HUDEP-2 (cell line): ENCODE measurements around the gene KCTD11.
"Not testable (repeated sequence)": the region's sequence is repeated elsewhere in the genome, so short reads cannot be mapped to it uniquely, and the experiment has no call there.

Experiments used
- DNase-seq, 76 experiments: peaks; one replicate each; lab custom pipeline; 2025; ENCODE audit not compliant: unreplicated experiment in 76 of 76; lab: John Stamatoyannopoulos, UW

KCTD11 gene

GRCh38 chr17:7368599-7368994 is 16.6 kb downstream of the KCTD11 start:
- DNase-seq: not testable (repeated sequence)

DNA sequence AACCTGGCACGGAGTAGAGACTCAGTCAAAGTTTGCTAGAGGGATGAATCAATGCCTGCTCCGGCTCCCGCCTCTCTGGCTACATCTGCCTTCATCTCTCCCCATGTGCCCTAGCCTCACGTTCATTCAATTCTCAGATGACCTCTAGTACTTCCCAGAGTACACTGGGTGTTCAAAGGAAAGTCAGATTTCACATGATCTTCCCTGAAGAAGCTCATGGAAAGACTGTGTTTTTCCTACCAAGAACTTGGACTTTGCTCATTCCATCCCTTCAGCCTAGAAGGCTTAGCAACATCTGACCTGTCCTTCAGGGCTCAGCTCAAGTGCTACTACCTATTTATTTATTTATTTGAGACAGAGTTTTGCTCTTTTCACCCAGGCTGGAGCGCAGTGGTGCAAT is 17.9 kb downstream of the KCTD11 start:
- no peak for DNase-seq

GRCh38 chr17:7370853-7371252 is 18.9 kb downstream of the KCTD11 start:
- DNase-seq: no peak

- DNase-seq: no peak
These were observed 22.4 kb downstream of the KCTD11 start for GRCh38 chr17:7374353-7374752.

- no peak for DNase-seq
These were observed 27.2 kb downstream of the KCTD11 start for GRCh38 chr17:7379134-7379533.

GRCh38 chr17:7380321-7380720 is 28.4 kb downstream of the KCTD11 start:
- no peak for DNase-seq

DNA sequence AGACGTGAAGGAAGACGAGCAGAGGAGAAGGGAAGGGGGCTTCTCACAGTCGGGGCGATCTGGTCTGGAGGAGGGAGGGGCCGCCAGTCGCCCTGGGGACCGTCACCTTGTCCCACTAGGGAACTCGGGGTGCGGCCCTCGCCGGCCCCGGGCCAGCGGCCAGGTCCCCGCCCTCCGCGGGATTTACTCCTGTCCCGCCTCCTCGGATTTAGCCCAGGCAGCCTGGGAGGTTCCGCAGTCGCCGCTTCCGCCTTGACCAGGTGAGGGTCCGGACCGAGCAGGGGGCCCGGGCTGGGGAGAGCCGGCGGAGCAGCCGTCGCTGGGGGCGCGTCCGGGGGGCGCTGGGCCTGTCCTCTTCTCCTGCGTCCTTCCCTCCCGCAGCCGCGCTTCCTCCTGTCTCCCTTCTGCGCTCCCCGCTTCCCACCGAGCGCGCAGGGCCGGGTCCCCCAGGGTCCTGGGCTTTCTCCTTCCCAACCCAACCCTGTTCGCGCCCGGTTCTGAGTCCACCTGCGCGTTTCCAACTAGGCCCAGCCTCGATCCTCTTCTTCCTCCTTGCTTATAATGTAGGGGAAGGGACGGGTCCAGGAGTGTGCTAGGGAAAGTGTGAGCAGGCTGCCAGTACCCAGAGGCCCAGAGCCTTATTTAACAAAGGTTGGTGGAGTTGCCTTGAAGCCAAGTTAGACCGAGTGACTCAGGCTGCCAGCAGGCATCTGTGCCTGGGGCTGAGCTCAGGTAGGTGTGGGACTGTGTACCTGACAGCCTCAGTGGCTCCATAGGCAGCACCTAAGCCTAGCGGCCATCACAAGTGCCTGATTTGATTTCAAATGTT is 29.1 kb downstream of the KCTD11 start, which contains the start of gene TNK1:
Gene TNK1 (plus strand): TSS at position 235 of the 829 bp plus-strand sequence. CDS start 1,838 bp downstream, outside the sequence.
- DNase-seq: no peak

GRCh38 chr17:7382901-7383300 is 30.9 kb downstream of the KCTD11 start:
- DNase-seq: no peak

- no peak for DNase-seq
These were observed 31.4 kb downstream of the KCTD11 start for GRCh38 chr17:7383371-7383741.

- DNase-seq: peak in 14 of 76 experiments; percentile 4 to 36 (median 22)
These were observed 32.0 kb downstream of the KCTD11 start for GRCh38 chr17:7383742-7384488.

DNA sequence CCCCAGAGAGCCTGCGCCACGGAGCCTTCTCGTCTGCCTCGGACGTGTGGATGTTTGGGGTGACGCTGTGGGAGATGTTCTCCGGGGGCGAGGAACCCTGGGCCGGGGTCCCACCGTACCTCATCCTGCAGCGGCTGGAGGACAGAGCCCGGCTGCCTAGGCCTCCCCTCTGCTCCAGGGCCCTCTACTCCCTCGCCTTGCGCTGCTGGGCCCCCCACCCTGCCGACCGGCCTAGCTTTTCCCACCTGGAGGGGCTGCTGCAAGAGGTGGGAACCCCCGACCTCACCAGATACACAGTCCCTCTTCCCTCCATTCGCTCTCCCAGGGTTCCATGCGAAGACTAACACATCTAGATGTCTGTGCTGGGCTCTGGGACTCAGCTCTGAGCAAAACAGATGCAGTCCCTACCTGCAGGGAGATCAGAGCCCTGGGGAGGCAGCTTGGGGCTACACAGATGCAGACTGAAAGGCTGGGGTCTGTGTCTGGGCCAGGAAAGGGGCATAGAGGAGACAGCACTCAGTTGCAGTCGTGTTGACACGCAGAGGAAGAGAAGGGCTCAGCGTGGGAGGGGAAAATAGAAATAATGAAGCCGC is 32.6 kb downstream of the KCTD11 start:
- DNase-seq: no peak

DNA sequence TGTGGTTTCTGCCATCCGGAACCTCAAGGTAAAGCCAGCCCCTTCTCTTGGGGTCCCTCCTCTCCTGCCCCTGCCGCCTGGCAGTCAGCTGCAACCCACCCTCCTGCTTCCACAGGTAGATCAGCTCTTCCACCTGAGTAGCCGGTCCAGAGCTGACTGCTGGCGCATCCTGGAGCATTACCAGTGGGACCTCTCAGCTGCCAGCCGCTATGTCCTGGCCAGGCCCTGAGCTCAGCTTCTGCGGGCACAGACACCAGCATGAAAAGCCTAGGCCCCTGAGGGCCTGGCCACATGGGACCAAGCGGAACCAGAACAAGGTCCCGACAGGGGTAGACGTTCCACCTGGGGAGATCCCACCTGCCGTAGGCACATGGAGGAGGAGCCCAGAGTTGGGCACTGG is 36.9 kb downstream of the KCTD11 start:
- DNase-seq: no peak

- DNase-seq: no peak
These were observed 38.3 kb downstream of the KCTD11 start for GRCh38 chr17:7389924-7390910.

GRCh38 chr17:7391307-7391706 is 39.3 kb downstream of the KCTD11 start:
- DNase-seq: no peak

DNA sequence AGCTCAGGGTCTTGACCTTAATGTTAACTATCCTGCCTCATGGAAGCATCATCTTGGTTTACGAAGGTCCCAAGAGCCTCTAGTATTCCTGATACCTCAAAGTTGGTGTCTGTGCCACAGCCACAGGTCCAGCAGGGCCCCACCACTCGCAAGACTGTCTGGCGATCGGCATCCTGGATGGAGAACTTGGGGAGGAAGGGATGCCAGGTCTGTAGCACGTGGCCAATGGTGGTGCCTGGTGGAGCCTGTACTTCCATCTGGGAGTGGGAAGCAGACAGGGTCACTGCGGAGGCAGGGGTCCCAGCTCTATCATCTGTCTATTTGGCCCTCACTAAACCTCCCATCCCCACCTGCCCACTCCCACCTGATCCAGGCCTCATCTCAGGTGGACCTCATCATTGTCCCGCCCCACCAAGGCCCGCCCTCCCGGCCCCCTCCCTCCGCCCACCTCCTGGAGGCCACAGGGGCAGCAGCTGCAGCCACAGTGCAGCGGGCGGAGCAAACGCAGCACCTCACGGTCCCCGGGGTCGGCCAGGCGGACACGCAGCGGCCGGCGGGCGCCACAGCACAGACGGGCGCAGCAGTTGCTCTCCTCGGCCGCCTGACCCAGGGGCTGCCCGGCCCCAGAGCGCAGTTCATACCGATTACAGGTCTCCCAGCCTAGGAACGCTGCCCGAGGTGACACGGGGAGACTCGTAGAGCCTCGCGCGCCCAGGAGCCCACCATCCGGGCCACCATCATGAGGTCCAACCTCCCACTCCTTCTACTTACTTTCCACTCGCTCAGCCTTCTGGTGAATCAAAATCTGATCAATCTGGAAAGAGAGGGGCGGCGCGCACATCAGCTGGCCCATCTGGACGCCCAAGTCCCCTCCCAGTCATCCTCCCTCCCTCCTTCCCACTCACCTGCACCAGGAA is 41.0 kb downstream of the KCTD11 start:
- no peak for DNase-seq

- peak in 1 of 76 experiments; percentile 31 for DNase-seq
These were observed 41.9 kb downstream of the KCTD11 start for GRCh38 chr17:7393613-7394451.

GRCh38 chr17:7394452-7395191 is 42.7 kb downstream of the KCTD11 start, which contains the start of gene PLSCR3:
TSS of gene PLSCR3 (minus strand) at chr17:7394525. CDS start at chr17:7394110, 415 bp downstream.
- peak in 66 of 76 experiments; percentile 28 to 87 (median 72) for DNase-seq
